ENCODE data around the gene SOS1.
"Not testable (repeated sequence)": the region's sequence is repeated elsewhere in the genome, so short reads cannot be mapped to it uniquely, and the experiment has no call there.

The SOS1 gene

GRCh38 chr2:39138187-39138836 lies 17.5 kb upstream of the SOS1 start:
- DNase-seq: not testable (repeated sequence)

DNA sequence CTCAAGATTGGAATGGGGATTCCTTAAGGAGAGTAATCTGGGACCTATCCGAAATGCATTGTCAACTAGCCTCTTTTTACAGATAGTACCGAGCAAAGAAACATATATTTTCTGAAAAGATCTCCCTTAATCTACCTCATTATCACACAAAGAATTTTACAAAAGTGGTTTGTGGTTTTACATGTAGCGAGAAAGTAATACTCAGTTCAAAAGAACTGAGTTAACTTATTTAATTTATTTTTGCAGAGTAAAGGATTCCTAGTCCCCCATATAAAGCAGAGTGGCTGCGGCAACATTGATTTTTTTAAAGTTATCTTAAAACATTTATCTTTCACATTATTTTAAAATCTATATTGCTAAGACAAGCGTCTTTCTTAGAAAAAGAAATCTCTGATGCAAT lies 15.9 kb upstream of the SOS1 start:
- no peak for DNase-seq

GRCh38 chr2:39135690-39136259 lies 14.9 kb upstream of the SOS1 start:
- no peak for DNase-seq

GRCh38 chr2:39133215-39133851 lies 12.5 kb upstream of the SOS1 start:
- no peak for DNase-seq

DNA sequence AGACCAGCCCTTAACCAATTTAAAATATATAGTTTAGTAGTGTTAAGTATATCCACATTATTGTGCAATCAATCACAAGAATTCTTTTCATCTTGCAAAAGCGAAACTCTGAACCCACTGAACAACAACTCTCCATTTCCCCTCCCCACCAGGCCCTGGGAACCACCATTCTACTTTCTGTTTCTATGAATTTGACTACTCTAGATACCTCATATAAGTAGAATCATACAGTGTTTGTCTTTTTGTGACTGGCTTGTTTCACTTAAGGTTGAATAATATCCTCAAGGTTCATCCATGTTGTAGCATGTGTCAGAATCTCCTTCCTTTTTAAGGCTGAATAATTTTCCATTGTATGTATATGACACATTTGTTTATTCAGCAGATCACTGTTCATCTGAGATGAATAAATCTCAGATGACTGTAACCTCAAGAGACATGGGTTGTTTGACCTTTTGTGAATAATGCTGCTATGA lies 8.1 kb upstream of the SOS1 start:
- peak; percentile 72 for DNase-seq

GRCh38 chr2:39127973-39128372 lies 7.1 kb upstream of the SOS1 start:
- peak; percentile 46 for DNase-seq

- no peak for DNase-seq
Measured at GRCh38 chr2:39124746-39125057, 3.9 kb upstream of the SOS1 start.

DNA sequence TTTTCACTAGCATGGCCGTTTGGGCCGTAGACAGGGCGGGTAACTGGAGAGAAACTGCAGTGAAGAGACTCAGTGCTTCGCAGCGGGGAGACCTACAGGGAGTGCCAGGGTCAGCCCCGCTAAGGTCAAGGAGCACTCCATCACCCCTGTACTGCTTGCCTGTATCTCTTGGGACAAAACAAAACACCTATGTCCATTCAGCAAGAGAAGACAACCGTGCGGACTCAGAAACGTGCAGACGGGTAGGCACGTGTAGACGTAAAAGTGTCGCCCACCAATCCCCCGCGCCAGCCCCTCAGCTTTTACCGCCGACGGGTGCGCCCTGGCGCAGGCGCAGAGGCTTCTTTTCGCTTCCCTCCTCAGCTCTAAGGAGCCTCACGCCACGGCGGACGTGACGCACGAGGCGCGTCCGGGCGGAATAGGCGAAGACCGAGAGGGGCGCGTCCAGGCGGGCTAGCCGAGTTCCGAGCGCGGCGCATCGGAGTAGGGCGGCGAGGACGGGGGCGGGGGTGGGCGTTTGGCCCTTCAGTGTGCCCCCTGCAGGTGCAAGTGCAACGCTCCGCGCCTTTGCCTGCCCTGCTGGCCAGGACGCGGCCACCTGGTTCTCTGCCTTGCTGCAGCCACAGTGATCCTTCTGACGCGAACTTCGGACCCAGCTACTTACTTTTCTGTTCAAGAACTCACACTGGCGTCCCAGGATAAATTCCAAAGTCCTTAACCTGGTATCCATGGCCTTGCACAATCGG lies 3.3 kb upstream of the SOS1 start:
- DNase-seq: peak; percentile 96

- DNase-seq: no peak
Measured at GRCh38 chr2:39123436-39123999, 2.7 kb upstream of the SOS1 start.

DNA sequence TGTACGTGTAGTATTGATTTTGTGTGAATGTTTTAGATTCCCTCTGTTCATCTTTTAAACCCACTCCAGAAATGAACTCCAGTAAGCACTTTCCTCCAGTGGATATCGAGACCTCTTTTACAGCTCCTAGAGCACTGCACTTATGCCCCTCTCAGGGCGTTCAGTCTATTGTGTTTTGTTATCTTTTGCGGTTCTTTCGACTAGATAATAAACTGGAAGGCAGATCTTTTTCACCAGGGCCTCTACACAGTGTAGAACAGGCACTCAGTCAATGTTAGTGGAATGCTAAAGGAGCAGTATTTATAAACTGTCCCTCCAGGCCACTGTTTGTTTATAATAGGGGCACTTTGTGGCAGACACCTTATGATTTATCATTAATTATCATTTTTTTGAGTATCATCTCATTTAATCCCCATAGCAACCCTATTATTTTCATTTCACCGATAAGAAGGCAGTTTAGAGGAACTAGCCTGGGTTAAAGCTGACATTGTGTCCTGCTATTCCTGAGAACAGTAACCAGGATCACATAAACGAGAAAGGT lies 742 bp upstream of the SOS1 start:
- no peak for DNase-seq

- no peak for DNase-seq
Measured at GRCh38 chr2:39120521-39120770, 405 bp downstream of the SOS1 start.

- peak; percentile 68 for DNase-seq
Measured at GRCh38 chr2:39119732-39120520, 925 bp downstream of the SOS1 start.

- no peak for DNase-seq
Measured at GRCh38 chr2:39118786-39119499, 1.9 kb downstream of the SOS1 start.

DNA sequence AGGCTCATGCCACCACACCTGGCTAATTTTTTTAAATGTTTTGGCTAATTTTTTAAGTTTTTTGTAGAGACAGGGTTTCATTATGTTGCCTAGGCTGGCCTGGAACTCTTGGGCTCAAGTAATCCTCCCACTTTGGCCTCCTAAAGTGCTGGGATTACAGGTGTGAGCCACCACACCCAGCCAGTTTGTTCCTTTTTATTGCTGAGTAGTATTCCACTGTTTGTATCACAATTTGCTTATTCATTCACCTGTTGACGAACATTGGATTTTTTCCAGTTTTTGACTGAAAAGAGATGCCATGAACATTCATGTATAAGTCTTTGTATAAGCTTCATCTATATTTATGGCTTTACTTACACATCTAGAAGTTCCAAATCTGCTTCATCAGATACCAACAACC lies 5.3 kb downstream of the SOS1 start:
- no peak for DNase-seq

- no peak for DNase-seq
Measured at GRCh38 chr2:39114771-39115170, 6.1 kb downstream of the SOS1 start.

GRCh38 chr2:39109537-39109936 lies 11.3 kb downstream of the SOS1 start:
- DNase-seq: no peak

DNA sequence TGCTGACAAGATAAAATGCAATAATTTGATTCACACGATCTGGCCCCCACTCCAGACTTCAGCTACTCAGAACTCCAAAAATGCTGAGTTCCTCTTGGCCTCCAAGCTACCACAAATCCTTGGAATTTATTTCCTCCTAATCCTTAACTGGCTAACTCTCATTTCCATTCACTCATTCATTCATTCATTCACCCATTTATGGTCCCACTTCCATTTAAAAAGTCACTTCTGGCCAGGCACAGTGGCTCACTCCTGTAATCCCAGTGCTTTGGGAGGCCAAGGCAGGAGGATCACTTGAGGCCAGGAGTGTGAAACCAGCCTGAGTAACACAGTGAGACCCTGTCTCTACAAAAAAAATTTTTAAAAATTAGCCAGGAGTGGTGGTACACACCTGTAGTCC lies 12.5 kb downstream of the SOS1 start:
- no peak for DNase-seq

- DNase-seq: no peak
Measured at GRCh38 chr2:39107724-39108273, 13.1 kb downstream of the SOS1 start.

DNA sequence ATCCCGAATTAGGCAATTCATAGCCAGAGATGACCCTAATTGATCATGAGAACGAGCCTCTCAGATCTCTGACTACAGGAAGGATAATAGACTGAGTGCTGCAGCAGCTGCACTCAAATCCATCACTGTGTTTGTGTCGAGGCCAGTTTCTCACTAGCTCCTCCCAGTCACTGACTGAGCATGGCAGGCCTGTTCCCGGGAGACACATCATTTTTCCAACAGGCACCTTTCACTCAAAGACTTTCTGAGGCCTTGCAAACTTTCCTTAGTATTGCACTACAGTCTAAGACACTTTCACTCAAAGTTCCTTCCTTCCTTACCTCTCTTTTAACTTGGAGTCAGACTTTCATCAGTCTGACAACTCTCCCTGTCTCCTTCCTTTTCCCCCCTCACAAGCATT lies 13.7 kb downstream of the SOS1 start:
- DNase-seq: no peak

DNA sequence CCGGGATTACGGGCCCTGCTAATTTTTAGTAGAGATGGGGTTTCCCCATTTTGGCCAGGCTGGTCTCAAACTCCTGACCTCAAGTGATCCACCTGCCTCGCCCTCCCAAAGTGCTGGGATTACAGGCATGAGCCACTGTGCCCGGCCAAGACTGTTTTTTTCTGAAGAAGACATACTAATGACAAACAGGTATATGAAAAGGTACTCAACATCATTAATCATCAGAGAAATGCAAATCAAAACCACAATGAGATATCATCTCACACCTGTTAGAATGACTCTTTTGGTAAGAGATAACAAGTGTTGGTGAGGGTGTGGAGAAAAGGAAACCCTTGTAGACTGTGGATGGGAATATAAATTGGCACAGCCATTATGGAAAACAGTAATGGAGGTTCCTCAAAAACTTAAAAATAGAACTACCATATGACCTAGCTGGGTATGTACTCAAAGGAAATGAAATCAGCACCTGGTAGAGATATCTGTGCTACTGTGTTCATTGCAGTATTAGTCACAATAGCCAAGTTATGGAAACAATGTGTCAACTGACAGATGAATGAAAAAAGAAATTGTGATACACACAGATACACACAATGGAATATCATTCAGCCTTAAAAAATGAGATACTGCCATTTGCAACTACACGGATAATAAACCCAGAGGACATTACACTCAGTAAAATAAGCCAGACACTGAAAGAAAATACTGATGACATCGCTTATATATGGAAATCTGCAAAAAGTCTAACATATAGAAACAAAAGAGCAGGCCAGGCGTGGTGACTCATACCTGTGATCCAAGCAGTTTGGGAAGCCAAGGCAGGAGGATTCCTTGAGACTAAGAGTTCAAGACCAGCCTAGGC lies 20.8 kb downstream of the SOS1 start:
- DNase-seq: no peak
